HepG2 (cell line): ENCODE data around the gene VEZF1. TPM values are rescaled to one million over a fixed set of nuclear protein-coding genes. Genes with fewer than 3 reads are reported as not detected.

Experiments used
- ASH2L ChIP-seq: fragments of 300-600, 200-600 bp; sonication (generic); IDR thresholded peaks from 2 replicates; pipeline ENCODE4 v1.7.0; 2017; ENCODE audit warnings: low read depth, mild to moderate bottlenecking, moderate library complexity, mixed read lengths, low read length; ENCODE audit not compliant: insufficient read length
- CREM ChIP-seq, 2 experiments: sonication (generic) in 1 of 2; formaldehyde crosslinking in 1 of 2; IDR thresholded peaks; 2 replicates each; pipeline versions ENCODE4 v1.4.0 to v1.6.1; 2016 to 2020; ENCODE audit warnings: antibody characterized with exemption in 1 of 2, mild to moderate bottlenecking in 1 of 2, missing genetic modification reagents in 1 of 2
- GABPA ChIP-seq, 2 experiments: IDR thresholded peaks; 2 replicates each; pipeline ENCODE4 v1.6.1; 2011 to 2016; ENCODE audit warnings: low read depth in 2 of 2, low read length in 1 of 2, missing biosample characterization in 1 of 2, missing genetic modification characterization in 1 of 2
- HDAC2 ChIP-seq: sonication (generic); formaldehyde crosslinking; IDR thresholded peaks from 2 replicates; pipeline ENCODE4 v1.4.0; 2020; ENCODE audit warnings: missing genetic modification reagents
- HDAC6 ChIP-seq: fragments of 200-600 bp; sonication (generic); IDR thresholded peaks from 2 replicates; pipeline ENCODE4 v1.7.0; 2017; ENCODE audit warnings: mild to moderate bottlenecking, antibody characterized with exemption, low read length, low read depth
- ISX ChIP-seq: sonication (generic); formaldehyde crosslinking; conservative IDR thresholded peaks from 2 replicates; pipeline ENCODE4 v1.5.0; 2020; ENCODE audit warnings: missing genetic modification reagents
- MAX ChIP-seq: IDR thresholded peaks from 2 replicates; pipeline ENCODE4 v1.6.1; 2012; ENCODE audit warnings: inconsistent platforms
- NFKBIZ ChIP-seq: IDR thresholded peaks from 2 replicates; pipeline ENCODE4 v1.6.1; 2018; ENCODE audit warnings: missing genetic modification reagents, missing compliant biosample characterization
- PBX2 ChIP-seq: IDR thresholded peaks from 2 replicates; pipeline ENCODE4 v1.6.1; 2016; ENCODE audit warnings: control low read depth
- POLR2AphosphoS2 ChIP-seq: IDR thresholded peaks from 2 replicates; pipeline ENCODE4 v1.6.1; 2011; ENCODE audit warnings: low read depth, low read length, improper control_type of control experiment
- ZNF672 ChIP-seq: sonication (generic); formaldehyde crosslinking; IDR thresholded peaks from 2 replicates; pipeline ENCODE4 v1.8.1; 2022; ENCODE audit warnings: missing genetic modification reagents
- ZNF792 ChIP-seq: IDR thresholded peaks from 2 replicates; pipeline ENCODE4 v1.6.1; 2016
- ZNF879 ChIP-seq: sonication (generic); formaldehyde crosslinking; IDR thresholded peaks from 2 replicates; pipeline ENCODE4 v1.8.1; 2023; ENCODE audit warnings: missing genetic modification reagents
- polyA plus RNA-seq, 8 experiments: library from polyadenylated mRNA; depleted of rRNA in 3 of 8; stranded (reverse) in 7 of 8; unstranded in 1 of 8; fragments of >200 nt; fragmentation: Illumina TruSeq in 4 of 8; extraction: Trizol in 4 of 8; gene quantifications; 2 replicates each; pipeline versions ENCODE4 v1.2.1 to v1.2.3, GENCODE V29; 2011 to 2016; ENCODE audit warnings: low read depth in 4 of 8, missing spikeins in 1 of 8, mixed read lengths in 1 of 8; ENCODE audit not compliant: insufficient read depth in 1 of 8
- total RNA-seq, 5 experiments: library from RNA; depleted of rRNA; stranded (reverse); fragments of >200 nt; fragmentation: Illumina TruSeq; extraction: Trizol; gene quantifications; 2 replicates each; pipeline ENCODE4 v1.2.3, GENCODE V29; 2016; ENCODE audit warnings: low read depth in 1 of 5
- TF ChIP-seq, protein P1 (sequence below): sonication (generic); formaldehyde crosslinking; IDR thresholded peaks from 2 replicates; pipeline ENCODE4 v1.4.0; 2020; ENCODE audit warnings: missing genetic modification reagents
- TF ChIP-seq, protein P2 (sequence below): sonication (generic); formaldehyde crosslinking; IDR thresholded peaks from 2 replicates; pipeline ENCODE4 v1.4.0; 2020; ENCODE audit warnings: mild to moderate bottlenecking, missing genetic modification reagents
- TF ChIP-seq, protein P3 (sequence below): sonication (generic); formaldehyde crosslinking; IDR thresholded peaks from 2 replicates; pipeline ENCODE4 v1.8.1; 2022; ENCODE audit warnings: low read depth, mild to moderate bottlenecking, missing genetic modification reagents
- TF ChIP-seq, protein P4 (sequence below): sonication (generic); formaldehyde crosslinking; IDR thresholded peaks from 2 replicates; pipeline ENCODE4 v1.9.0; 2021; ENCODE audit warnings: missing genetic modification reagents, borderline replicate concordance

VEZF1 gene
- total and polyA plus RNA-seq, 2 of the 13 experiments (the other 11 are each of a cell fraction or from before 2014, with no cell fraction given): 45.9 to 49.7 TPM

- 0 out of 2 replicates have a peak, but pooled peaks have one; percentile 7 for TF ChIP-seq PBX2 (CRISPR knock-in tag)
- no peak for TF ChIP-seq ZNF672 (CRISPR knock-in tag)
- TF ChIP-seq ZNF792 (CRISPR knock-in tag): no peak
- peak; percentile 9; the same call in 1 of the 2 replicates for TF ChIP-seq MAX
- TF ChIP-seq, protein P1, sequence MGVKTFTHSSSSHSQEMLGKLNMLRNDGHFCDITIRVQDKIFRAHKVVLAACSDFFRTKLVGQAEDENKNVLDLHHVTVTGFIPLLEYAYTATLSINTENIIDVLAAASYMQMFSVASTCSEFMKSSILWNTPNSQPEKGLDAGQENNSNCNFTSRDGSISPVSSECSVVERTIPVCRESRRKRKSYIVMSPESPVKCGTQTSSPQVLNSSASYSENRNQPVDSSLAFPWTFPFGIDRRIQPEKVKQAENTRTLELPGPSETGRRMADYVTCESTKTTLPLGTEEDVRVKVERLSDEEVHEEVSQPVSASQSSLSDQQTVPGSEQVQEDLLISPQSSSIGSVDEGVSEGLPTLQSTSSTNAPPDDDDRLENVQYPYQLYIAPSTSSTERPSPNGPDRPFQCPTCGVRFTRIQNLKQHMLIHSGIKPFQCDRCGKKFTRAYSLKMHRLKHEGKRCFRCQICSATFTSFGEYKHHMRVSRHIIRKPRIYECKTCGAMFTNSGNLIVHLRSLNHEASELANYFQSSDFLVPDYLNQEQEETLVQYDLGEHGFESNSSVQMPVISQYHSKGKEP (CRISPR knock-in tag): 0 out of 2 replicates have a peak, but pooled peaks have one; percentile 6
- TF ChIP-seq ISX (CRISPR knock-in tag): no peak
- no peak for TF ChIP-seq HDAC6
- TF ChIP-seq HDAC2 (CRISPR knock-in tag): peak; percentile 44; the same call in 1 of the 2 replicates
- TF ChIP-seq CREM (IDR thresholded peaks at IDR 0.05): 0 out of 2 replicates have a peak, but pooled peaks have one; percentile 22
- TF ChIP-seq CREM (CRISPR knock-in tag; IDR thresholded peaks at IDR 0.05): no peak
- TF ChIP-seq NFKBIZ: 0 out of 2 replicates have a peak, but pooled peaks have one; percentile 37
- TF ChIP-seq, protein P2, sequence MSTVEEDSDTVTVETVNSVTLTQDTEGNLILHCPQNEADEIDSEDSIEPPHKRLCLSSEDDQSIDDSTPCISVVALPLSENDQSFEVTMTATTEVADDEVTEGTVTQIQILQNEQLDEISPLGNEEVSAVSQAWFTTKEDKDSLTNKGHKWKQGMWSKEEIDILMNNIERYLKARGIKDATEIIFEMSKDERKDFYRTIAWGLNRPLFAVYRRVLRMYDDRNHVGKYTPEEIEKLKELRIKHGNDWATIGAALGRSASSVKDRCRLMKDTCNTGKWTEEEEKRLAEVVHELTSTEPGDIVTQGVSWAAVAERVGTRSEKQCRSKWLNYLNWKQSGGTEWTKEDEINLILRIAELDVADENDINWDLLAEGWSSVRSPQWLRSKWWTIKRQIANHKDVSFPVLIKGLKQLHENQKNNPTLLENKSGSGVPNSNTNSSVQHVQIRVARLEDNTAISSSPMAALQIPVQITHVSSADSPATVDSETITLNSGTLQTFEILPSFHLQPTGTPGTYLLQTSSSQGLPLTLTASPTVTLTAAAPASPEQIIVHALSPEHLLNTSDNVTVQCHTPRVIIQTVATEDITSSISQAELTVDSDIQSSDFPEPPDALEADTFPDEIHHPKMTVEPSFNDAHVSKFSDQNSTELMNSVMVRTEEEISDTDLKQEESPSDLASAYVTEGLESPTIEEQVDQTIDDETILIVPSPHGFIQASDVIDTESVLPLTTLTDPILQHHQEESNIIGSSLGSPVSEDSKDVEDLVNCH: no peak
- no peak for TF ChIP-seq ZNF879 (CRISPR knock-in tag)
- no peak for TF ChIP-seq ASH2L
- TF ChIP-seq GABPA (IDR thresholded peaks at IDR 0.05; ENCODE audit: low read depth, low read length): no peak
- peak; percentile 36; the same call in 1 of the 2 replicates for TF ChIP-seq GABPA (CRISPR knock-in tag; IDR thresholded peaks at IDR 0.05; ENCODE audit: low read depth)
- TF ChIP-seq, protein P3, sequence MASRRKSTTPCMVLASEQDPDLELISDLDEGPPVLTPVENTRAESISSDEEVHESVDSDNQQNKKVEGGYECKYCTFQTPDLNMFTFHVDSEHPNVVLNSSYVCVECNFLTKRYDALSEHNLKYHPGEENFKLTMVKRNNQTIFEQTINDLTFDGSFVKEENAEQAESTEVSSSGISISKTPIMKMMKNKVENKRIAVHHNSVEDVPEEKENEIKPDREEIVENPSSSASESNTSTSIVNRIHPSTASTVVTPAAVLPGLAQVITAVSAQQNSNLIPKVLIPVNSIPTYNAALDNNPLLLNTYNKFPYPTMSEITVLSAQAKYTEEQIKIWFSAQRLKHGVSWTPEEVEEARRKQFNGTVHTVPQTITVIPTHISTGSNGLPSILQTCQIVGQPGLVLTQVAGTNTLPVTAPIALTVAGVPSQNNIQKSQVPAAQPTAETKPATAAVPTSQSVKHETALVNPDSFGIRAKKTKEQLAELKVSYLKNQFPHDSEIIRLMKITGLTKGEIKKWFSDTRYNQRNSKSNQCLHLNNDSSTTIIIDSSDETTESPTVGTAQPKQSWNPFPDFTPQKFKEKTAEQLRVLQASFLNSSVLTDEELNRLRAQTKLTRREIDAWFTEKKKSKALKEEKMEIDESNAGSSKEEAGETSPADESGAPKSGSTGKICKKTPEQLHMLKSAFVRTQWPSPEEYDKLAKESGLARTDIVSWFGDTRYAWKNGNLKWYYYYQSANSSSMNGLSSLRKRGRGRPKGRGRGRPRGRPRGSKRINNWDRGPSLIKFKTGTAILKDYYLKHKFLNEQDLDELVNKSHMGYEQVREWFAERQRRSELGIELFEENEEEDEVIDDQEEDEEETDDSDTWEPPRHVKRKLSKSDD (CRISPR knock-in tag): no peak
- TF ChIP-seq, protein P4, sequence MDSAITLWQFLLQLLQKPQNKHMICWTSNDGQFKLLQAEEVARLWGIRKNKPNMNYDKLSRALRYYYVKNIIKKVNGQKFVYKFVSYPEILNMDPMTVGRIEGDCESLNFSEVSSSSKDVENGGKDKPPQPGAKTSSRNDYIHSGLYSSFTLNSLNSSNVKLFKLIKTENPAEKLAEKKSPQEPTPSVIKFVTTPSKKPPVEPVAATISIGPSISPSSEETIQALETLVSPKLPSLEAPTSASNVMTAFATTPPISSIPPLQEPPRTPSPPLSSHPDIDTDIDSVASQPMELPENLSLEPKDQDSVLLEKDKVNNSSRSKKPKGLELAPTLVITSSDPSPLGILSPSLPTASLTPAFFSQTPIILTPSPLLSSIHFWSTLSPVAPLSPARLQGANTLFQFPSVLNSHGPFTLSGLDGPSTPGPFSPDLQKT (CRISPR knock-in tag): no peak
- TF ChIP-seq POLR2AphosphoS2: no peak
Measured at GRCh38 chr17:57986841-57987580, 1.0 kb downstream of the VEZF1 start (continued).
